MM.1S (cell line): ENCODE data around the gene CHRM4.

Experiments
- DNase-seq: peaks from one replicate; pipeline ENCODE4 v3.0.0-alpha.2; 2015
- H2AFZ ChIP-seq: fragments of 300-600 bp; sonication (generic); 2 replicates; pipeline ENCODE4 v1.6.0; 2016; ENCODE audit warnings: antibody characterized with exemption, low read length
- H3F3A ChIP-seq: fragments of 300-600 bp; sonication (generic); 2 replicates; pipeline ENCODE4 v1.6.1; 2016; ENCODE audit warnings: mild to moderate bottlenecking, antibody characterized with exemption, low read length, moderate library complexity, mixed read lengths; ENCODE audit not compliant: insufficient read depth
- H3K27ac ChIP-seq: fragments of 300-600 bp; sonication (generic); 2 replicates; pipeline ENCODE4 v1.5.1; 2016; ENCODE audit warnings: mild to moderate bottlenecking, low read length
- H3K27me3 ChIP-seq: fragments of 300-600 bp; sonication (generic); replicated peaks from 2 replicates; pipeline ENCODE4 v1.6.0; 2016; ENCODE audit warnings: low read length; ENCODE audit not compliant: insufficient read depth
- H3K36me3 ChIP-seq: fragments of 300-600 bp; sonication (generic); replicated peaks from 2 replicates; pipeline ENCODE4 v1.6.1; 2016; ENCODE audit warnings: mild to moderate bottlenecking, low read length, mixed read lengths; ENCODE audit not compliant: insufficient read depth
- H3K4me1 ChIP-seq: fragments of 300-600 bp; sonication (generic); 2 replicates; pipeline ENCODE4 v1.6.1; 2016; ENCODE audit warnings: low read length, mixed read lengths
- H3K4me2 ChIP-seq: fragments of 300-600 bp; sonication (generic); 2 replicates; pipeline ENCODE4 v1.6.0; 2016; ENCODE audit warnings: low read depth, low read length
- H3K4me3 ChIP-seq: fragments of 300-600 bp; sonication (generic); 2 replicates; pipeline ENCODE4 v1.5.1; 2016; ENCODE audit warnings: low read length, mixed read lengths
- H3K79me2 ChIP-seq: fragments of 300-600 bp; sonication (generic); 2 replicates; pipeline ENCODE4 v1.6.1; 2016; ENCODE audit warnings: mixed run types, low read length, mixed read lengths
- H3K9ac ChIP-seq: fragments of 300-600 bp; sonication (generic); 2 replicates; pipeline ENCODE4 v1.6.1; 2016; ENCODE audit warnings: low read length, mixed read lengths
- H3K9me2 ChIP-seq: fragments of 300-600 bp; sonication (generic); replicated peaks from 2 replicates; pipeline ENCODE4 v1.6.1; 2016; ENCODE audit warnings: mild to moderate bottlenecking, low read length, mixed read lengths; ENCODE audit not compliant: insufficient read depth
- H3K9me3 ChIP-seq: fragments of 300-600 bp; sonication (generic); replicated peaks from 2 replicates; pipeline ENCODE4 v1.6.1; 2016; ENCODE audit warnings: mild to moderate bottlenecking, low read length, mixed read lengths; ENCODE audit not compliant: insufficient read depth
- H4K20me1 ChIP-seq: fragments of 300-600 bp; sonication (generic); 2 replicates; pipeline ENCODE4 v1.6.1; 2016; ENCODE audit warnings: mild to moderate bottlenecking, low read length, moderate library complexity, mixed read lengths; ENCODE audit not compliant: insufficient read depth
- CTCF ChIP-seq: fragments of 300-600 bp; sonication (generic); IDR thresholded peaks from 2 replicates; pipeline ENCODE4 v1.5.1; 2016; ENCODE audit warnings: antibody characterized with exemption, low read length, mixed read lengths
- EZH2 ChIP-seq: fragments of 300-600 bp; sonication (generic); optimal IDR thresholded peaks from 2 replicates; pipeline ENCODE3; 2017; ENCODE audit warnings: low read depth, mild to moderate bottlenecking, antibody characterized with exemption, low read length, mixed read lengths
- EZH2phosphoT487 ChIP-seq: fragments of 300-600 bp; sonication (generic); IDR thresholded peaks from 2 replicates; pipeline ENCODE4 v1.6.1; 2018; ENCODE audit warnings: antibody characterized with exemption, low read length

The CHRM4 gene

DNA sequence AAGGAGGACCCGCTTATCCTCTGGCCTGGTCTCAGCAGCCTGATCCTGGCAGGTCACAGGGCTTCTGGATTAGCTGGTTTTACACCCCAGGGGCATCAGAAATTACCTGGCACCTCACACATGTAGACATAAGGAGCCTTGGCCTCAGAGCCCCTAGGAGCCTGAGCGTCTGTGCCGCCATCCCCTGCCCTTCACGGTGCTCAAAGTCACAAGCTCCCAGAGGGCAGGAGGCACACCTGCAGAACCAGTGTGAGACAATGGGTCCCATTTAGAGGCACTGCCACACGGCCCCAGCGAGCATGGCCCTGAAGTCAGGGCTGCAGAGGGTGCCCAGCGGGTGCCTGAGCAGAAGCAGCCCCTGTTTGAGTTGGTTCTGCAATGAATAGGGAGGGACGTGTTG, 40.4 kb downstream of the CHRM4 start:
- H3K79me2 ChIP-seq, result peaks cover 64% of the 10 kb centered on the region
- H3K36me3 ChIP-seq, result no peaks in the 10 kb centered on the region

GRCh38 chr11:46350695-46351094, 40.9 kb downstream of the CHRM4 start:
- TF ChIP-seq EZH2 (no peak), CTCF (no peak)
- no peaks in the 10 kb centered on the region for H3K9me3 ChIP-seq
- H3K27me3 ChIP-seq, result peaks cover 8% of the 10 kb centered on the region; the same call in 1 of the 2 replicates
- H3K4me2 ChIP-seq, result no peak overlapping the region
- H3K4me1 ChIP-seq, result peaks cover 13% of the 10 kb centered on the region
- no peak overlapping the region for H3K4me3 ChIP-seq
- no peaks in the 10 kb centered on the region for H3K36me3 ChIP-seq
- no peaks in the 10 kb centered on the region for H3F3A ChIP-seq
- peaks cover 64% of the 10 kb centered on the region for H3K79me2 ChIP-seq
- no peak overlapping the region for H3K27ac ChIP-seq
- DNase-seq, result no peak
- no peaks in the 10 kb centered on the region for H4K20me1 ChIP-seq
- H2AFZ ChIP-seq, result no peak overlapping the region
- no peak overlapping the region for H3K9ac ChIP-seq
- H3K9me2 ChIP-seq, result no peaks in the 10 kb centered on the region

More for the DNA sequence above, 40.4 kb downstream of the CHRM4 start:
- Histone ChIP-seq H3K27ac (no peak overlapping the region), H3K27me3 (peaks cover 7% of the 10 kb centered on the region; the same call in 1 of the 2 replicates), H3K4me3 (no peak overlapping the region), H2AFZ (no peak overlapping the region), H4K20me1 (no peaks in the 10 kb centered on the region), H3K9me2 (no peaks in the 10 kb centered on the region), H3K9ac (no peak overlapping the region), H3K4me1 (peaks cover 13% of the 10 kb centered on the region), H3F3A (no peaks in the 10 kb centered on the region), H3K4me2 (no peak overlapping the region), H3K9me3 (no peaks in the 10 kb centered on the region)
- DNase-seq, result no peak
- no peak for TF ChIP-seq EZH2
- no peak for TF ChIP-seq CTCF
- no peak for TF ChIP-seq EZH2phosphoT487

GRCh38 chr11:46348566-46349401, 42.8 kb downstream of the CHRM4 start:
- Histone ChIP-seq H3K9me3 (no peaks in the 10 kb centered on the region), H3K9me2 (no peaks in the 10 kb centered on the region), H3K4me3 (peak overlapping the region; percentile 97), H3K4me1 (peaks cover 13% of the 10 kb centered on the region), H4K20me1 (no peaks in the 10 kb centered on the region), H3K4me2 (peak overlapping the region; percentile 98), H3K79me2 (peaks cover 54% of the 10 kb centered on the region), H2AFZ (no peak overlapping the region), H3K27me3 (peaks cover 16% of the 10 kb centered on the region), H3K27ac (no peak overlapping the region), H3K9ac (peak overlapping the region; percentile 78; the same call in 1 of the 2 replicates), H3K36me3 (no peaks in the 10 kb centered on the region), H3F3A (no peaks in the 10 kb centered on the region)
- TF ChIP-seq EZH2phosphoT487, result no peak
- no peak for TF ChIP-seq EZH2
- TF ChIP-seq CTCF, result no peak
- peak; percentile 30 for DNase-seq
